Body of pancreas (tissue), 4 donors: Measurements from ENCODE around the gene CFAP61. TPM values are rescaled to one million over a fixed set of nuclear protein-coding genes. Genes with fewer than 3 reads are reported as not detected.

Source experiments
- ATAC-seq: fragments of 150-250 bp; one replicate; pipeline ENCODE4 v1.9.1; 2016
- DNase-seq, 4 donors: peaks; one replicate each; pipeline ENCODE4 v3.0.0-alpha.2; 2019
- H3K27ac ChIP-seq, 4 donors: fragments of 200-600 bp; sonication (generic); 1 replicate in 3 of 4; 2 replicates in 1 of 4; pipeline versions ENCODE4 v1.5.1 to v1.6.1; 2016 to 2019; ENCODE audit warnings: mild to moderate bottlenecking in 1 of 4, mixed read lengths in 1 of 4, moderate library complexity in 1 of 4
- H3K27me3 ChIP-seq, 2 donors: fragments of 200-600 bp; sonication (generic); one replicate each; pipeline ENCODE4 v1.6.0; 2016; ENCODE audit warnings: mild to moderate bottlenecking in 1 of 2
- H3K36me3 ChIP-seq, 2 donors: fragments of 200-600 bp; sonication (generic); replicated peaks in 1 of 2; 2 replicates each; pipeline ENCODE4 v1.5.1; 2016; ENCODE audit warnings: low read depth in 2 of 2; ENCODE audit not compliant: insufficient read depth in 1 of 2
- H3K4me1 ChIP-seq: fragments of 200-600 bp; sonication (generic); one replicate; pipeline ENCODE4 v1.6.0; 2016
- H3K4me3 ChIP-seq, 2 donors: fragments of 200-600 bp; sonication (generic); 1 replicate in 1 of 2; 2 replicates in 1 of 2; pipeline ENCODE4 v1.5.1; 2016 to 2019
- H3K9me3 ChIP-seq, 3 donors: fragments of 200-600 bp; sonication (generic); 1 replicate in 2 of 3; 2 replicates in 1 of 3; pipeline ENCODE4 v1.5.1; 2016
- POLR2A ChIP-seq, 3 donors: fragments of 450-650 bp; IDR thresholded peaks; one replicate each; pipeline ENCODE4 v1.6.1; 2016; ENCODE audit warnings: antibody characterized with exemption in 3 of 3, mild to moderate bottlenecking in 2 of 3
- WGBS, 2 donors: methylation state at CpG; one replicate each; pipeline ENCODE4 v1.1.5; 2017; 5-methylcytosine and 5-hydroxymethylcytosine counted together
- intact Hi-C: fragments of 100-400 bp; cut with DNase I; formaldehyde crosslinking; loops from one replicate; pipeline ENCODE4 v1.15.1; 2023
- total RNA-seq, 2 donors: library from RNA; depleted of rRNA; stranded (reverse); fragments of >200 nt; gene quantifications; one replicate each; pipeline ENCODE4 v1.1.0, GENCODE V29; 2016
- TF ChIP-seq, protein P1 (sequence below), 7 experiments: fragments of 450-650 bp in 4 of 7; fragments of 200-600 bp in 3 of 7; sonication (generic) in 3 of 7; IDR thresholded peaks; one replicate each; pipeline ENCODE4 v1.5.1; 2016 to 2019; ENCODE audit warnings: antibody characterized with exemption in 7 of 7

Gene CFAP61
- total RNA-seq, 2 donors from 2014 or later: 0.52 TPM; not detected in 1

DNA sequence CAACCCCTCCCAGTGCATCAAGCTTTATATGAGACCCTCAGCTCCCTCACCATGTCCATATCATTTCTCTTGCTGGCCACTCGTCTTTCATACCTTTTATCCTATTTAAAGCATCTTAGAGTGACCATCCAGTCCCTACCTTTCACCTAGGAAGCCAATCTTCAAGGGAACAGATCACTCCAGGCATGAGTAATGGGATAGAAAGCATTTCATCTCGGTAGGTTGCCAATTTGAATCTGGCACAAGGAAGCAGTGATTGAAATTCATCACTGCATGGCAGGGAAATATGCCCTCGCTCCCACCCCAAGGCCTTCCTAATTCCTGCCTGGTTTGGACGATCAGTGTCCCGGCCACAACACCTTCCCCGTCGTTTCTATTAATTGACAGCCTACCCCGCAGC, 150.4 kb downstream of the CFAP61 start:
- Histone ChIP-seq H3K27me3 (no peaks in the 10 kb centered on the region), H3K9me3 (no peaks in the 10 kb centered on the region), H3K4me1 (no peaks in the 10 kb centered on the region), H3K36me3 (no peaks in the 10 kb centered on the region), H3K27ac (no peak overlapping the region), H3K4me3 (no peak overlapping the region)
- ATAC-seq (no peak), DNase-seq (no peak)
- WGBS, 2 donors: 77 to 78% methylated on average over 8 of the region's 8 CpGs
- TF ChIP-seq, protein P1, sequence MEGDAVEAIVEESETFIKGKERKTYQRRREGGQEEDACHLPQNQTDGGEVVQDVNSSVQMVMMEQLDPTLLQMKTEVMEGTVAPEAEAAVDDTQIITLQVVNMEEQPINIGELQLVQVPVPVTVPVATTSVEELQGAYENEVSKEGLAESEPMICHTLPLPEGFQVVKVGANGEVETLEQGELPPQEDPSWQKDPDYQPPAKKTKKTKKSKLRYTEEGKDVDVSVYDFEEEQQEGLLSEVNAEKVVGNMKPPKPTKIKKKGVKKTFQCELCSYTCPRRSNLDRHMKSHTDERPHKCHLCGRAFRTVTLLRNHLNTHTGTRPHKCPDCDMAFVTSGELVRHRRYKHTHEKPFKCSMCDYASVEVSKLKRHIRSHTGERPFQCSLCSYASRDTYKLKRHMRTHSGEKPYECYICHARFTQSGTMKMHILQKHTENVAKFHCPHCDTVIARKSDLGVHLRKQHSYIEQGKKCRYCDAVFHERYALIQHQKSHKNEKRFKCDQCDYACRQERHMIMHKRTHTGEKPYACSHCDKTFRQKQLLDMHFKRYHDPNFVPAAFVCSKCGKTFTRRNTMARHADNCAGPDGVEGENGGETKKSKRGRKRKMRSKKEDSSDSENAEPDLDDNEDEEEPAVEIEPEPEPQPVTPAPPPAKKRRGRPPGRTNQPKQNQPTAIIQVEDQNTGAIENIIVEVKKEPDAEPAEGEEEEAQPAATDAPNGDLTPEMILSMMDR (IDR thresholded peaks at IDR 0.05): no peak
- no peak for TF ChIP-seq POLR2A (IDR thresholded peaks at IDR 0.05)
- intact Hi-C loops: no loop called here

DNA sequence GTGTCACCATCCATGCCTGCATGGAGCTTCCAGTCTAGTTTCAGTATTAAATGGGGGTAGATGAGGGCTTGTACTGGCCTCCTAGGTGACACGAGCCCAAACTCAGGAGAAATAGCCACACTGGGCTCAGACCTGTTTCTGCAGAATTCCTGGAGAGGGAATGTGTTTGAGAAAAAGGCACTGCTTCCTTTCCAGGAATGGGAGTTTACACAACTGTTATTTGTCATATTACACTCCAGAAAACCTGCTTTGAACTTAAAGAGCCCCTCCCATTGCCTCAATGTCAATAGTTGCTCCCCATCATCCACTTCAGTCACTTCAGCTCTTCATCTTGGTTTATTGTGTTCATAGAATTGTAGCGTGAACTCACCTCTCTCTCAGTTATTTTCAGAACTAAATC, 151.5 kb downstream of the CFAP61 start:
- TF ChIP-seq, protein P1 (IDR thresholded peaks at IDR 0.05): no peak
- no peak for TF ChIP-seq POLR2A (IDR thresholded peaks at IDR 0.05)
- 62 to 65% methylated on average over 2 of the region's 2 CpGs for WGBS, 2 donors
- intact Hi-C loops: no loop called here

DNA sequence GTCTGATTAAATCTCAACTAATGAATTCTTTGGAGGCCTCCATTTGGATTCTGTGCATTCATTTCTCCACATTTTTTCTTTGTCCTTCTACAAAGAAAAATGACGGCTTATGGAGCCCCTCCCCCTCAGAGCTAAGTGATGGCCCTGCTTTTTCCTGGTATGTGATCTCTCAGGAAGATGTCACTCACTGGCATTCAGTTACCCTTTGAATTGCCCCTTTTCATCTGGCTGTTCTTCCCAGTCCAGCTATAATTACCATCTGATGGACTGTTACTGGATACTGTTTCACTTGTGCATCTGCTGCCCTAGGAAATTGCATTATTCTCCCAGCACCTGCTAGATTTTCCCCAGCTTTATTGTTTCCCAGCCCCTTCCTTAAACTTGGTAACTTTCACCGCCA, 151.9 kb downstream of the CFAP61 start:
- no peak overlapping the region for H3K27ac ChIP-seq
- H3K9me3 ChIP-seq: no peaks in the 10 kb centered on the region
- DNase-seq (no peak), ATAC-seq (no peak)
- intact Hi-C loops: no loop called here
- TF ChIP-seq, protein P1 (IDR thresholded peaks at IDR 0.05): no peak
- no peak for TF ChIP-seq POLR2A (IDR thresholded peaks at IDR 0.05)
- 44 to 61% methylated on average over 2 of the region's 2 CpGs for WGBS, 2 donors
- no peak overlapping the region for H3K4me3 ChIP-seq
- H3K36me3 ChIP-seq: no peaks in the 10 kb centered on the region
- H3K27me3 ChIP-seq: no peaks in the 10 kb centered on the region
- no peaks in the 10 kb centered on the region for H3K4me1 ChIP-seq

More for the DNA sequence above, 151.5 kb downstream of the CFAP61 start:
- H3K4me3 ChIP-seq: no peak overlapping the region
- DNase-seq: no peak
- no peaks in the 10 kb centered on the region for H3K9me3 ChIP-seq
- ATAC-seq: no peak
- H3K27me3 ChIP-seq: no peaks in the 10 kb centered on the region
- H3K4me1 ChIP-seq: no peaks in the 10 kb centered on the region
- no peak overlapping the region for H3K27ac ChIP-seq
- no peaks in the 10 kb centered on the region for H3K36me3 ChIP-seq

DNA sequence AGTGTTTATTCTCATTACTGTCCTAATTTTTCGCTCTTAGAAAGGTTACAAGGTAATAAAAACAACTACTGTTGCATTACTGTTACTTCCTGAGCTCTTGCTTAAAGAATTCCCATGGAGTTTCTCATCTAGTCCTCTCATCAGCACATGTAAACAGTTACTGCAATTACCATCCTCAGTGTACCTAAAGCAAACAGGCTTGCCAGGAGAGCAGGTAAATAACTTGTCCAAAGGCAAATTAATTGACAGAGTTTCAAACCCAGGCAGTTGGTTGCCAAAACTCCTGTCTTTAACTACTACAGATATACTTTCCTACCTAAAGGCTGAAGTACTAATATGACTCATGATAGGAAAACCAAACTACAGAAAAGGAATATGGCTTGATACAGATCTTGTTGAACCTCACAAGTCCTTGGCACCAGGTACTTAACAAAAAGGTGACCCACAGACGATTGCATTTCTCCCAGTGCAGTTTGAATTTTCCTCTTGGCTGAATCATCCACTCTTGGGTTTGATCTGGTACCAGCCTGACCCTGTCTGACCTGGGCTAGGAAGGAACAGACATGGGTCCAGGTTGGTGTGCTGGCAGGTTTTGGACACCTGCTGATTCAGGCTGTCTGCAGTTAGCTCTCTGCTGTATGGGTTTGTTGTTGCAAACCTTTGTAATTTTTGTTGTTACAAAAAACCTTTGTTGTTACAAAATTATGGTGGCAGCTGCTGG, 153.0 kb downstream of the CFAP61 start:
- intact Hi-C loops: no loop called here
- no peak for TF ChIP-seq POLR2A (IDR thresholded peaks at IDR 0.05)
- TF ChIP-seq, protein P1 (IDR thresholded peaks at IDR 0.05): no peak
- Histone ChIP-seq H3K36me3 (no peaks in the 10 kb centered on the region), H3K27me3 (no peaks in the 10 kb centered on the region), H3K27ac (no peak overlapping the region), H3K4me1 (no peaks in the 10 kb centered on the region), H3K9me3 (no peaks in the 10 kb centered on the region), H3K4me3 (no peak overlapping the region)
- ATAC-seq (no peak), DNase-seq (no peak)
- 48 to 50% methylated on average over 2 of the region's 2 CpGs for WGBS, 2 donors

DNA sequence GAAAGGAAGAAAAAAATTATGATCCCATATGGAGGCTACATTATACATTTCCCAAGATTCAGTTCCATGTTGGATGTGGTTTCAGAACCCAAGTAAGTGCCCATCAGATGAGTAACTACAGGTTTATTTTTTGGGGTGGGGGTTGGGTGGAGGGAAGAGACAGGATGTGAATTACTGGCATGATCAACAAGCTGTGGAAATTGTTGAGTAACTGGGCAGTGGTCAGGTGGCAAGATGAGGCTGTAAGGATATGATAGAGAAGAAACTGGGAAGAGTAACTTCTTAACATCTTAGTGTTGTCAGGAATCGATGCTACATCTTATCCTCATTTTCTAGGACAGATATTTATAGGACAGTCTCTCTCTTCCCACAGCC, 153.5 kb downstream of the CFAP61 start:
- TF ChIP-seq, protein P1 (IDR thresholded peaks at IDR 0.05): no peak
- H3K9me3 ChIP-seq: no peaks in the 10 kb centered on the region
- WGBS, 2 donors: 63 to 70% methylated on average over 1 of the region's 1 CpG
- H3K27me3 ChIP-seq: no peaks in the 10 kb centered on the region
- no peak overlapping the region for H3K4me3 ChIP-seq
- H3K36me3 ChIP-seq: no peaks in the 10 kb centered on the region
- H3K4me1 ChIP-seq: no peaks in the 10 kb centered on the region
- no peak for DNase-seq
- H3K27ac ChIP-seq: no peak overlapping the region
- intact Hi-C loops: no loop called here
- ATAC-seq: no peak
